DND-41 (cell line): ENCODE data around the gene EEA1.

Experiments
- ATAC-seq: fragments of 200-7000 bp; cut with Tn5 transposase; 3 replicates; pipeline ENCODE4 v1.9.1; 2021; ENCODE audit warnings: low read depth; ENCODE audit not compliant: insufficient read depth
- DNase-seq: peaks from one replicate; pipeline ENCODE4 v3.0.0-alpha.2; 2020
- H2AFZ ChIP-seq: 2 replicates; pipeline ENCODE4 v1.6.0; 2012; ENCODE audit warnings: low read depth, low read length
- H3K27ac ChIP-seq: 2 replicates; pipeline ENCODE4 v1.5.1; 2012; ENCODE audit warnings: low read length, inconsistent platforms
- H3K27me3 ChIP-seq: fragments of 200-600 bp; sonication (generic); 2 replicates; pipeline ENCODE4 v1.6.0; 2012; ENCODE audit warnings: low read length, mild to moderate bottlenecking, inconsistent platforms; ENCODE audit not compliant: insufficient read depth, poor library complexity
- H3K36me3 ChIP-seq: 2 replicates; pipeline ENCODE4 v1.5.1; 2012; ENCODE audit warnings: low read length, inconsistent platforms; ENCODE audit not compliant: insufficient read depth
- H3K4me1 ChIP-seq: 2 replicates; pipeline ENCODE4 v1.5.1; 2012; ENCODE audit warnings: mild to moderate bottlenecking, low read length; ENCODE audit not compliant: insufficient read depth
- H3K4me2 ChIP-seq: 2 replicates; pipeline ENCODE4 v1.6.0; 2012; ENCODE audit warnings: mild to moderate bottlenecking, moderate library complexity, low read length, inconsistent platforms; ENCODE audit not compliant: insufficient read depth
- H3K4me3 ChIP-seq, 2 experiments: fragments of 200-600 bp in 1 of 2; shearing (Covaris generic) in 1 of 2; 2 replicates each; pipeline ENCODE4 v1.5.1; 2012 to 2016; ENCODE audit warnings: inconsistent platforms in 2 of 2, low read length in 2 of 2, mild to moderate bottlenecking in 2 of 2, low read depth in 1 of 2, moderate library complexity in 1 of 2
- H3K79me2 ChIP-seq: 2 replicates; pipeline ENCODE4 v1.6.0; 2012; ENCODE audit warnings: low read length, inconsistent platforms; ENCODE audit not compliant: insufficient read depth
- H3K9ac ChIP-seq: 2 replicates; pipeline ENCODE4 v1.6.0; 2012; ENCODE audit warnings: low read depth, mild to moderate bottlenecking, inconsistent platforms, low read length, moderate library complexity
- H3K9me3 ChIP-seq: 2 replicates; pipeline ENCODE4 v1.5.1; 2012; ENCODE audit warnings: low read length, moderate library complexity, mild to moderate bottlenecking, inconsistent platforms; ENCODE audit not compliant: insufficient read depth, severe bottlenecking
- H4K20me1 ChIP-seq: 2 replicates; pipeline ENCODE4 v1.6.0; 2012; ENCODE audit warnings: low read length; ENCODE audit not compliant: insufficient read depth
- CTCF ChIP-seq: IDR thresholded peaks from 2 replicates; pipeline ENCODE4 v1.5.1; 2012; ENCODE audit warnings: borderline replicate concordance, low read length, moderate library complexity, mild to moderate bottlenecking; ENCODE audit not compliant: poor library complexity, severe bottlenecking; ENCODE audit errors: extremely low read depth
- EZH2 ChIP-seq: IDR thresholded peaks from 3 replicates; pipeline ENCODE4 v1.6.1; 2012; ENCODE audit warnings: borderline replicate concordance, low read depth, mild to moderate bottlenecking, moderate library complexity, low read length, inconsistent platforms; ENCODE audit not compliant: severe bottlenecking

The EEA1 gene

GRCh38 chr12:92877904-92878303 lies 51.2 kb downstream of the EEA1 start:
- H3K4me1 ChIP-seq: no peaks in the 10 kb centered on the region
- H2AFZ ChIP-seq: no peak overlapping the region
- no peak overlapping the region for H3K4me2 ChIP-seq
- TF ChIP-seq CTCF: no peak
- TF ChIP-seq EZH2: no peak
- H3K27me3 ChIP-seq: no peaks in the 10 kb centered on the region
- H3K9me3 ChIP-seq: no peaks in the 10 kb centered on the region
- H3K79me2 ChIP-seq: peaks cover 51% of the 10 kb centered on the region
- no peak overlapping the region for H3K9ac ChIP-seq
- no peak overlapping the region for H3K4me3 ChIP-seq
- H4K20me1 ChIP-seq: no peaks in the 10 kb centered on the region; the same call in 1 of the 2 replicates
- H3K36me3 ChIP-seq: peaks cover 25% of the 10 kb centered on the region
- H3K27ac ChIP-seq: no peak overlapping the region
- no peak for DNase-seq
- ATAC-seq: no peak

- Histone ChIP-seq H3K27me3 (no peaks in the 10 kb centered on the region), H3K4me3 (no peak overlapping the region), H3K27ac (no peak overlapping the region), H4K20me1 (no peaks in the 10 kb centered on the region; the same call in 1 of the 2 replicates), H3K9ac (no peak overlapping the region), H3K36me3 (peaks cover 17% of the 10 kb centered on the region), H3K79me2 (peaks cover 62% of the 10 kb centered on the region), H2AFZ (no peak overlapping the region), H3K4me1 (no peaks in the 10 kb centered on the region), H3K4me2 (no peak overlapping the region), H3K9me3 (no peaks in the 10 kb centered on the region)
- ATAC-seq (no peak), DNase-seq (no peak)
- TF ChIP-seq CTCF (no peak), EZH2 (no peak)
Observed at GRCh38 chr12:92876496-92876895, 52.6 kb downstream of the EEA1 start.

- TF ChIP-seq EZH2 (no peak), CTCF (no peak)
- peaks cover 55% of the 10 kb centered on the region for H3K79me2 ChIP-seq
- H3K9ac ChIP-seq: no peak overlapping the region
Observed at GRCh38 chr12:92871116-92871515, 58.0 kb downstream of the EEA1 start.

GRCh38 chr12:92866418-92866817 lies 62.7 kb downstream of the EEA1 start:
- Histone ChIP-seq H3K79me2 (peaks cover 23% of the 10 kb centered on the region), H3K9ac (no peak overlapping the region), H3K9me3 (no peaks in the 10 kb centered on the region), H3K4me1 (peaks cover 9% of the 10 kb centered on the region; the same call in 1 of the 2 replicates), H3K27ac (no peak overlapping the region), H2AFZ (no peak overlapping the region), H3K4me3 (no peak overlapping the region), H3K36me3 (peaks cover 27% of the 10 kb centered on the region), H4K20me1 (no peaks in the 10 kb centered on the region), H3K4me2 (no peak overlapping the region), H3K27me3 (no peaks in the 10 kb centered on the region)
- DNase-seq (no peak), ATAC-seq (no peak)
- TF ChIP-seq CTCF: no peak
- no peak for TF ChIP-seq EZH2

More at GRCh38 chr12:92871116-92871515, 58.0 kb downstream of the EEA1 start:
- Histone ChIP-seq H3K9me3 (no peaks in the 10 kb centered on the region), H3K27ac (no peak overlapping the region), H4K20me1 (no peaks in the 10 kb centered on the region; the same call in 1 of the 2 replicates), H3K4me3 (no peak overlapping the region), H3K4me2 (no peak overlapping the region), H3K27me3 (no peaks in the 10 kb centered on the region), H3K36me3 (peaks cover 5% of the 10 kb centered on the region; the same call in 1 of the 2 replicates), H2AFZ (no peak overlapping the region), H3K4me1 (no peaks in the 10 kb centered on the region)
- no peak for DNase-seq
- ATAC-seq: no peak
